Heart right ventricle (tissue), 16 donors: ENCODE results near the gene SOCS4. TPM values are rescaled to one million over a fixed set of nuclear protein-coding genes. Genes with fewer than 3 reads are reported as not detected.
A peak's percentile ranks its signal among the peaks of the same experiment; 100 is the strongest.

Source experiments
- ATAC-seq, 8 donors: fragments of 200-7000 bp; cut with Tn5 transposase; one replicate each; pipeline ENCODE4 v1.9.1; 2020; ENCODE audit warnings: mild to moderate bottlenecking in 8 of 8, moderate library complexity in 8 of 8, moderate number of reproducible peaks in 1 of 8
- DNase-seq, 2 donors: peaks; one replicate each; pipeline ENCODE4 v3.0.0-alpha.2; 2020
- H3K27ac ChIP-seq, 10 donors: fragments of 200-600 bp; sonication (generic) in 2 of 10; one replicate each; pipeline versions ENCODE4 v1.5.0 to v1.8.0; 2020 to 2022; ENCODE audit warnings: mild to moderate bottlenecking in 3 of 10
- H3K27me3 ChIP-seq, 7 donors: fragments of 200-600 bp; one replicate each; pipeline ENCODE4 v1.8.0; 2021 to 2022; ENCODE audit warnings: mild to moderate bottlenecking in 2 of 7
- H3K36me3 ChIP-seq, 9 donors: fragments of 200-600 bp; sonication (generic) in 1 of 9; one replicate each; pipeline versions ENCODE4 v1.5.0 to v1.8.0; 2020 to 2022; ENCODE audit warnings: mild to moderate bottlenecking in 2 of 9
- H3K4me1 ChIP-seq, 9 donors: fragments of 200-600 bp; sonication (generic) in 1 of 9; one replicate each; pipeline versions ENCODE4 v1.5.0 to v1.8.0; 2020 to 2022; ENCODE audit warnings: mild to moderate bottlenecking in 4 of 9
- H3K4me3 ChIP-seq, 10 donors: fragments of 200-600 bp; sonication (generic) in 2 of 10; one replicate each; pipeline versions ENCODE4 v1.5.0 to v1.8.0; 2020 to 2022; ENCODE audit warnings: mild to moderate bottlenecking in 7 of 10, moderate library complexity in 2 of 10
- H3K9me3 ChIP-seq, 11 donors: fragments of 200-600 bp in 10 of 11; sonication (generic) in 2 of 11; one replicate each; pipeline versions ENCODE4 v1.5.0 to v1.8.0; 2013 to 2022; ENCODE audit warnings: mild to moderate bottlenecking in 2 of 11, control low read depth in 1 of 11, moderate library complexity in 1 of 11
- WGBS, 2 donors: extraction: QIAGEN DNeasy Blood & Tissue Kit; methylation state at CpG; one replicate each; pipeline ENCODE4 v1.1.7; 2013; ENCODE audit warnings: inconsistent platforms in 1 of 2; 5-methylcytosine and 5-hydroxymethylcytosine counted together
- intact Hi-C, 10 donors: fragments of 100-400 bp; cut with DNase I; formaldehyde crosslinking; loops; one replicate each; pipeline versions ENCODE4 v1.11.1 to v1.14.2; 2022
- polyA plus RNA-seq, 2 donors: library from polyadenylated mRNA; stranded (reverse); fragments of 200-250 nt; gene quantifications; one replicate each; pipeline ENCODE4 v1.2.3, GENCODE V29; 2013
- total RNA-seq, 10 donors: library from RNA; stranded (reverse); fragmentation: NEBNext Ultra II Directional in 3 of 10; extraction: Animal tissue kit (Norgen Biotek cat#: 25700) in 3 of 10; gene quantifications; one replicate each; pipeline versions ENCODE4 v1.2.1 to v1.2.4, GENCODE V29; 2021 to 2023
- TF ChIP-seq, protein P1 (sequence below), 9 donors: fragments of 200-600 bp; sonication (generic) in 2 of 9; IDR thresholded peaks; one replicate each; pipeline versions ENCODE4 v1.5.0 to v1.8.0; 2021 to 2022; ENCODE audit warnings: antibody characterized with exemption in 9 of 9, mild to moderate bottlenecking in 5 of 9, moderate library complexity in 1 of 9
- donor health status: Arrhythmogenic right ventricular cardiomyopathy.
- donor health status: ischemic (EF 13 %, LVEDD 7.1; RV severe dilation, severe dysfunction).
- donor health status: healthy with polysubstance abuse.
- donor health status: DM: no; HTN: yes; CAD: no.
- donor health status: DM: no; HTN: no; CAD: no.
- donor health status: ischemic (EF 25% LVEDD 6.9; RV normal size, moderate dysfunction).
- donor health status: ischemic (EF 25% LVEDD 5.7; RV mildly dilated, moderate dysfunction).
- donor health status: healthy.
- donor health status: DM: yes; HTN: yes; CAD: no.
- donor health status: Ischemic cardiomyopathy.
- donor health status: ischemic (EF 35%, LVEDD 5.7; RV mildly dilated, moderate dysfunction).
- donor health status: nonischemic (EF 11% LVEDD 7.7; RV severe dilation, severe dysfunction).
- donor health status: DM: yes; HTN: yes; CAD: no.
- donor health status: PGD.
- donor health status: ischemic (EF 29% LVEDD 5.4; RV normal size, mild dysfunction).
- donor health status: nonischemic (EF 23%, LVEDD 6.1; RV moderate dilation, normal function).

Gene SOCS4
- total and polyA plus RNA-seq, 12 donors = 4.7 to 24.2 (median 16.0) TPM

DNA sequence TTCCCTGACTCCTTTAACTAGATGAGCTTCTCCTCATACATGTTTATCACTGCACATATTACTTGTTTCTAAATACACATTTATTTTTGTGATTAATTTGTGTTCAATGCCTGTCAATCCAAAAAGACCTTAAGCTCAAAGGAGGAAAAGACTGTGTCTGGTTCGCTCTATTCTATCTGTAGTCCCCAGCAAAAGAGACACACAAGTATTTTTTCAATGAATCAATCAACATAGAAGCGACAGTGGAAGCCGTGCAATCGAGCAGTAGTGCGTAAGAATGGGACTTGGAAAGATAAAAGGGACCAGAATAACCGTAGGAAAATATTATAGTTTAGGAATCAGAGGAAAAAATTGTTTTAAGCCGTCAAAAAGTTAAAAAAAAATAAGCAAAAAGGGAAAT is 1.1 kb upstream of the SOCS4 start:
- WGBS, 2 donors = 20 to 26% methylated on average over 7 of the region's 7 CpGs
- Histone ChIP-seq H3K4me3 (peak overlapping the region in 8 of 10 donors; percentile 68 to 95 (median 80)), H3K27me3 (no peaks in the 10 kb centered on the region), H3K9me3 (no peaks in the 10 kb centered on the region), H3K4me1 (peaks cover 3 to 43% (median 35%) of the 10 kb centered on the region in 9 donors), H3K36me3 (no peaks in the 10 kb centered on the region), H3K27ac (no peak overlapping the region)
- TF ChIP-seq, protein P1, sequence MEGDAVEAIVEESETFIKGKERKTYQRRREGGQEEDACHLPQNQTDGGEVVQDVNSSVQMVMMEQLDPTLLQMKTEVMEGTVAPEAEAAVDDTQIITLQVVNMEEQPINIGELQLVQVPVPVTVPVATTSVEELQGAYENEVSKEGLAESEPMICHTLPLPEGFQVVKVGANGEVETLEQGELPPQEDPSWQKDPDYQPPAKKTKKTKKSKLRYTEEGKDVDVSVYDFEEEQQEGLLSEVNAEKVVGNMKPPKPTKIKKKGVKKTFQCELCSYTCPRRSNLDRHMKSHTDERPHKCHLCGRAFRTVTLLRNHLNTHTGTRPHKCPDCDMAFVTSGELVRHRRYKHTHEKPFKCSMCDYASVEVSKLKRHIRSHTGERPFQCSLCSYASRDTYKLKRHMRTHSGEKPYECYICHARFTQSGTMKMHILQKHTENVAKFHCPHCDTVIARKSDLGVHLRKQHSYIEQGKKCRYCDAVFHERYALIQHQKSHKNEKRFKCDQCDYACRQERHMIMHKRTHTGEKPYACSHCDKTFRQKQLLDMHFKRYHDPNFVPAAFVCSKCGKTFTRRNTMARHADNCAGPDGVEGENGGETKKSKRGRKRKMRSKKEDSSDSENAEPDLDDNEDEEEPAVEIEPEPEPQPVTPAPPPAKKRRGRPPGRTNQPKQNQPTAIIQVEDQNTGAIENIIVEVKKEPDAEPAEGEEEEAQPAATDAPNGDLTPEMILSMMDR (IDR thresholded peaks at IDR 0.05) = no peak
- ATAC-seq (no peak), DNase-seq (no peak)
- intact Hi-C loops = no loop called here

GRCh38 chr14:55026441-55026792 is 619 bp upstream of the SOCS4 start:
- Histone ChIP-seq H3K4me1 (peaks cover 3 to 48% (median 39%) of the 10 kb centered on the region in 9 donors), H3K27ac (peak overlapping the region in 9 of 10 donors; percentile 71 to 93 (median 87))
- TF ChIP-seq, protein P1 (IDR thresholded peaks at IDR 0.05) = no peak

GRCh38 chr14:55028066-55028465 is 1.0 kb downstream of the SOCS4 start:
- H3K4me3 ChIP-seq = peak overlapping the region; percentile 62 to 95 (median 78)
- H3K4me1 ChIP-seq = peaks cover 3 to 56% (median 41%) of the 10 kb centered on the region in 9 donors
- no peaks in the 10 kb centered on the region for H3K27me3 ChIP-seq
- DNase-seq (no peak), ATAC-seq (no peak)
- H3K27ac ChIP-seq = peak overlapping the region in 6 of 10 donors; percentile 86 to 93 (median 91)
- intact Hi-C loops = no loop called here
- H3K9me3 ChIP-seq = no peaks in the 10 kb centered on the region
- H3K36me3 ChIP-seq = peaks cover 0 to 14% (median 0%) of the 10 kb centered on the region in 9 donors
- WGBS, 2 donors = 5% methylated on average over 8 of the region's 8 CpGs
- TF ChIP-seq, protein P1 (IDR thresholded peaks at IDR 0.05) = no peak

More at GRCh38 chr14:55026441-55026792, 619 bp upstream of the SOCS4 start:
- ATAC-seq = no peak
- no peaks in the 10 kb centered on the region for H3K36me3 ChIP-seq
- H3K27me3 ChIP-seq = no peaks in the 10 kb centered on the region
- WGBS, 2 donors = 1 to 2% methylated on average over 9 of the region's 9 CpGs
- no peak for DNase-seq
- H3K9me3 ChIP-seq = no peaks in the 10 kb centered on the region
- peak overlapping the region; percentile 62 to 95 (median 78) for H3K4me3 ChIP-seq
- intact Hi-C loops = no loop called here

GRCh38 chr14:55028476-55028875 is 1.4 kb downstream of the SOCS4 start:
- no peak for DNase-seq
- WGBS, 2 donors = 66 to 69% methylated on average over 4 of the region's 4 CpGs
- TF ChIP-seq, protein P1 (IDR thresholded peaks at IDR 0.05) = no peak
- no peak overlapping the region for H3K27ac ChIP-seq
- H3K27me3 ChIP-seq = no peaks in the 10 kb centered on the region
- intact Hi-C loops = no loop called here
- peaks cover 3 to 56% (median 41%) of the 10 kb centered on the region in 9 donors for H3K4me1 ChIP-seq
- no peak for ATAC-seq
- H3K4me3 ChIP-seq = peak overlapping the region in 6 of 10 donors; percentile 68 to 88 (median 80)
- H3K36me3 ChIP-seq = peaks cover 0 to 14% (median 0%) of the 10 kb centered on the region in 9 donors
- no peaks in the 10 kb centered on the region for H3K9me3 ChIP-seq
